Keratinocyte (primary cell): Measurements from ENCODE around the gene ASTN2.

ENCODE experiments used
- CTCF ChIP-seq, 3 experiments: IDR thresholded peaks in 1 of 3; conservative IDR thresholded peaks in 1 of 3; optimal IDR thresholded peaks in 1 of 3; 2 replicates in 2 of 3; 3 replicates in 1 of 3; pipeline versions ENCODE3 to v1.5.1; 2011; ENCODE audit warnings: low read length in 3 of 3, mild to moderate bottlenecking in 3 of 3, moderate library complexity in 2 of 3, control low read depth in 1 of 3, inconsistent platforms in 1 of 3; ENCODE audit not compliant: insufficient read depth in 2 of 3; ENCODE audit errors: extremely low read depth in 1 of 3
- EZH2 ChIP-seq: IDR thresholded peaks from one replicate; pipeline ENCODE4 v1.6.1; 2012; ENCODE audit warnings: inconsistent platforms, mild to moderate bottlenecking, low read length, moderate library complexity

GRCh38 chr9:116668970-116669695 lies 745.7 kb downstream of the ASTN2 start:
- TF ChIP-seq CTCF (optimal IDR thresholded peaks at IDR 0.05 in 1 of 3, IDR thresholded peaks at IDR 0.05 in 1 of 3, conservative IDR thresholded peaks at IDR 0.05 in 1 of 3; ENCODE audit: extremely low read depth in 1 of 3, insufficient read depth in 2 of 3, low read length in 3 of 3) (no peak), EZH2 (no peak)
